ENCODE measurements around the gene TMEM50B. TPM values are rescaled to one million over a fixed set of nuclear protein-coding genes. Genes with fewer than 3 reads are reported as not detected.

Gene TMEM50B
- polyA plus RNA-seq, 3 donors: 33.8 to 43.0 (median 38.2) TPM

Other genes starting within 250 kb of the TMEM50B start
- 100 to 1,000 TPM in 2 of 3 donors, 10 to 100 TPM in 1; 79.0 to 225 (median 212) TPM for gene IL10RB, start 213.6 kb downstream of the TMEM50B start, polyA plus RNA-seq
- gene IFNAR1, start 155.0 kb downstream of the TMEM50B start, polyA plus RNA-seq: 10 to 100 TPM; 16.8 to 95.3 (median 56.2) TPM
- 100 to 1,000 TPM; 204 to 324 (median 260) TPM for gene IFNGR2, start 76.6 kb downstream of the TMEM50B start, polyA plus RNA-seq
- gene DNAJC28, start 11.7 kb upstream of the TMEM50B start, polyA plus RNA-seq: 1 to 10 TPM in 1 of 3 donors, under 1 TPM in 2; 0.21 to 1.1 (median 0.26) TPM
- gene GART, start 62.1 kb upstream of the TMEM50B start, polyA plus RNA-seq: 10 to 100 TPM in 2 of 3 donors, 1 to 10 TPM in 1; 7.4 to 28.6 (median 26.1) TPM
- 100 to 1,000 TPM in 2 of 3 donors, 10 to 100 TPM in 1; 66.4 to 269 (median 184) TPM for gene SON, start 63.1 kb upstream of the TMEM50B start, polyA plus RNA-seq
- gene DONSON, start 108.7 kb upstream of the TMEM50B start, polyA plus RNA-seq: 1 to 10 TPM in 2 of 3 donors, under 1 TPM in 1; 0.94 to 8.6 (median 1.5) TPM
- gene CRYZL1, start 161.8 kb upstream of the TMEM50B start, polyA plus RNA-seq: 10 to 100 TPM; 25.9 to 30.6 (median 26.1) TPM
- 10 to 100 TPM in 1 of 3 donors, 1 to 10 TPM in 2; 4.7 to 10.3 (median 5.1) TPM for gene ITSN1, start 162.5 kb upstream of the TMEM50B start, polyA plus RNA-seq